ENCODE data around the gene PDHX. TPM values are rescaled to one million over a fixed set of nuclear protein-coding genes. Genes with fewer than 3 reads are reported as not detected.

The PDHX gene
- total RNA-seq, 1 donor from 2014 or later, result 31.8 TPM

- DNase-seq (ENCODE audit: low spot score), result no peak
- no peak for TF ChIP-seq CTCF (IDR thresholded peaks at IDR 0.05; ENCODE audit: unreplicated experiment)
- Mint-ChIP-seq H3K27ac (ENCODE audit: unreplicated experiment) (no peak overlapping the region), H3K4me3 (ENCODE audit: unreplicated experiment) (no peak overlapping the region), H3K27me3 (ENCODE audit: unreplicated experiment) (peaks cover 1% of the 10 kb centered on the region), H3K4me1 (ENCODE audit: unreplicated experiment) (peaks cover 17% of the 10 kb centered on the region), H3K36me3 (ENCODE audit: low read depth, unreplicated experiment) (peaks cover 5% of the 10 kb centered on the region), H3K9me3 (ENCODE audit: unreplicated experiment) (no peaks in the 10 kb centered on the region)
Measured at GRCh38 chr11:34929794-34930763, 13.7 kb downstream of the PDHX start.

DNA sequence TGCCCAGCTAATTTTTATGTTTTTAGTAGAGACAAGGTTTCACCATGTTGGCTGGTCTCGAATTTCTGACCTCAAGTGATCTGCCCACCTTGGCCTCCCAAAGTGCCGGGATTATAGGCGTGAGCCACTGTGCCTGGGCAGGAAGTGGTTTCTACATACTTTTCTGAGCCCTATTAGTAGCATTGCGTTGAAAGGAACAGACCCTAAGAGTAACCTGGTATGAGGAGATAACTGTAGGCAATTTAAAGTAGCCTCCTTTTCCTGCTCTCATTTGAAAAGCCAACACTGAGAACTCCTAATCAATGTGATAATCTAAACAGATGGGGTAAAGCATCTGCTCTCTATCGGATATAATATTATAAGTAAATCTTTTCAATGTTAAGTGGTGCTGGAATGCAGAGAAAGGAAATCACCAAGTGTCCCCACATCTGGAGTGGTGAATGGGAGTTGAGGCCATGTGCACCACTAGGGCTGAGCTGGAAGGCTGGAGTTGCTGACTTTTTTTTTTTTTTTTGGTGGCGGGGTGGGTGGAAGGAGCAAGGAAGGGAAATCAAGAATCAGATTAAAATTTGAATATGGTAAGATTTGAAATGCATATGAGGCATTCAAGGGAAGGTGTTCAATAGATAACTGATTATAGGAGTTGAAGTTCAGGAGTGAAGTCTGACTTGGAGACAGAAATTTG lies 20.7 kb downstream of the PDHX start:
- Mint-ChIP-seq H3K36me3 (ENCODE audit: low read depth, unreplicated experiment) (peaks cover 12% of the 10 kb centered on the region), H3K4me3 (ENCODE audit: unreplicated experiment) (no peak overlapping the region), H3K27ac (ENCODE audit: unreplicated experiment) (no peak overlapping the region), H3K27me3 (ENCODE audit: unreplicated experiment) (no peaks in the 10 kb centered on the region), H3K9me3 (ENCODE audit: unreplicated experiment) (no peaks in the 10 kb centered on the region), H3K4me1 (ENCODE audit: unreplicated experiment) (peaks cover 6% of the 10 kb centered on the region)
- no peak for DNase-seq (ENCODE audit: low spot score)
- TF ChIP-seq CTCF (IDR thresholded peaks at IDR 0.05; ENCODE audit: unreplicated experiment), result no peak

- peaks cover 2% of the 10 kb centered on the region for H3K27me3 Mint-ChIP-seq (ENCODE audit: unreplicated experiment)
- peaks cover 7% of the 10 kb centered on the region for H3K4me1 Mint-ChIP-seq (ENCODE audit: unreplicated experiment)
- H3K4me3 Mint-ChIP-seq (ENCODE audit: unreplicated experiment), result no peak overlapping the region
- H3K27ac Mint-ChIP-seq (ENCODE audit: unreplicated experiment), result no peak overlapping the region
- DNase-seq (ENCODE audit: low spot score), result no peak
- H3K36me3 Mint-ChIP-seq (ENCODE audit: low read depth, unreplicated experiment), result peaks cover 7% of the 10 kb centered on the region
- no peaks in the 10 kb centered on the region for H3K9me3 Mint-ChIP-seq (ENCODE audit: unreplicated experiment)
- TF ChIP-seq CTCF (IDR thresholded peaks at IDR 0.05; ENCODE audit: unreplicated experiment), result no peak
Measured at GRCh38 chr11:34938611-34939010, 22.2 kb downstream of the PDHX start.

DNA sequence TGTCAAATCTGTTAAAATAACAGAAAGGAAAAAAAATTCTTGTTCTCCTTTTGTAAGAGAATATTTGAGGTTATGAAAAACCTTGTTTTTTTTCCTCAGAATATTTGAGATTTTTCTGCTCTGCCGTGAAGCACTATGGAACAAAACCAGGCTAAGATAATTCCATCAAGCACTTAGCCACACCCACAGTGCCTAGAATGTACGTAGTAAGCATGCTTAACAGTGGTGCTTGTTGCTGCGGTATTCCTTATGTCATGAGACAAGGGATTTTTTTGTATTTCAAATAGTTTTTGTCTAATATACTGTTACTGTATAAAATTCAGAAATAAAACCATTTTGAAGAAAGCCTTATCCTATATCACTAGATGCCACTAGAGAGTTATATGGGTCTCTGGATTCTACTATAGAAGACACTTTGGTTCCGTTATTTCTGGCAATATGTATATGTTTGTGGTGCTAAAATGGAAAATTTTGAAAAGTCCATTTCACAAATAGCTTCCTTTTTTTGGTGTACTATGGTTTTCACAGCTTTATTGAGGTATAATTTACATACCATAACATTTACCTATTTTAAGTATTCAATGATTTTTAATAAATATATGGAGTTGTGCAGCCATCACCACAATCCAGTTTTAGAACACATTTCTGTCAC lies 23.7 kb downstream of the PDHX start:
- Mint-ChIP-seq H3K36me3 (ENCODE audit: low read depth, unreplicated experiment) (peaks cover 10% of the 10 kb centered on the region), H3K9me3 (ENCODE audit: unreplicated experiment) (no peaks in the 10 kb centered on the region), H3K4me1 (ENCODE audit: unreplicated experiment) (peaks cover 8% of the 10 kb centered on the region), H3K27me3 (ENCODE audit: unreplicated experiment) (peaks cover 2% of the 10 kb centered on the region), H3K27ac (ENCODE audit: unreplicated experiment) (no peak overlapping the region), H3K4me3 (ENCODE audit: unreplicated experiment) (no peak overlapping the region)
- no peak for TF ChIP-seq CTCF (IDR thresholded peaks at IDR 0.05; ENCODE audit: unreplicated experiment)
- no peak for DNase-seq (ENCODE audit: low spot score)
